Liver (tissue), 9 donors: ENCODE results near the gene GRN. TPM values are rescaled to one million over a fixed set of nuclear protein-coding genes. Genes with fewer than 3 reads are reported as not detected.

Experiments
- DNase-seq: peaks from one replicate; pipeline ENCODE4 v3.0.0-alpha.2; 2017; ENCODE audit warnings: low spot score
- H3K27ac ChIP-seq, 2 donors: one replicate each; pipeline ENCODE4 v1.7.0; 2013; ENCODE audit warnings: inconsistent platforms in 2 of 2, low read length in 2 of 2, control low read depth in 1 of 2, low read depth in 1 of 2, mild to moderate bottlenecking in 1 of 2
- H3K27me3 ChIP-seq, 4 donors: one replicate each; pipeline versions ENCODE4 v1.6.1 to v1.7.0; 2013; ENCODE audit warnings: low read length in 3 of 4, inconsistent platforms in 1 of 4, mild to moderate bottlenecking in 1 of 4, moderate library complexity in 1 of 4; ENCODE audit not compliant: control insufficient read depth in 4 of 4, insufficient read depth in 4 of 4
- H3K36me3 ChIP-seq, 4 donors: one replicate each; pipeline versions ENCODE4 v1.6.1 to v1.7.0; 2013; ENCODE audit warnings: low read length in 3 of 4, mild to moderate bottlenecking in 3 of 4, low read depth in 1 of 4, moderate library complexity in 1 of 4; ENCODE audit not compliant: control insufficient read depth in 4 of 4, insufficient read depth in 3 of 4
- H3K4me1 ChIP-seq, 4 donors: one replicate each; pipeline versions ENCODE4 v1.6.1 to v1.7.0; 2013; ENCODE audit warnings: low read length in 3 of 4, mild to moderate bottlenecking in 3 of 4, moderate library complexity in 1 of 4; ENCODE audit not compliant: control insufficient read depth in 4 of 4, insufficient read depth in 4 of 4
- H3K4me3 ChIP-seq, 3 donors: one replicate each; pipeline versions ENCODE4 v1.6.1 to v1.7.0; 2013; ENCODE audit warnings: low read length in 3 of 3, control low read depth in 1 of 3, low read depth in 1 of 3, mild to moderate bottlenecking in 1 of 3
- H3K9ac ChIP-seq, 2 donors: one replicate each; pipeline ENCODE4 v1.7.0; 2013; ENCODE audit warnings: low read length in 2 of 2, mild to moderate bottlenecking in 2 of 2, moderate library complexity in 2 of 2, control low read depth in 1 of 2, low read depth in 1 of 2
- H3K9me3 ChIP-seq, 4 donors: one replicate each; pipeline versions ENCODE4 v1.6.1 to v1.7.0; 2013; ENCODE audit warnings: low read length in 3 of 4; ENCODE audit not compliant: control insufficient read depth in 4 of 4
- EGR1 ChIP-seq, 2 donors: IDR thresholded peaks; 2 replicates each; pipeline ENCODE4 v1.6.1; 2016 to 2018; ENCODE audit warnings: antibody characterized with exemption in 2 of 2, low read depth in 2 of 2
- FOXA1 ChIP-seq: IDR thresholded peaks from 2 replicates; pipeline ENCODE4 v1.6.1; 2016; ENCODE audit warnings: antibody characterized with exemption
- FOXA2 ChIP-seq: IDR thresholded peaks from 2 replicates; pipeline ENCODE4 v1.6.1; 2016; ENCODE audit warnings: antibody characterized with exemption
- HNF4A ChIP-seq, 2 donors: conservative IDR thresholded peaks; 2 replicates each; pipeline ENCODE4 v1.6.1; 2016; ENCODE audit warnings: antibody characterized with exemption in 2 of 2, mild to moderate bottlenecking in 2 of 2
- JUND ChIP-seq, 2 donors: IDR thresholded peaks; 2 replicates each; pipeline ENCODE4 v1.6.1; 2016; ENCODE audit warnings: antibody characterized with exemption in 2 of 2
- NR2F2 ChIP-seq: IDR thresholded peaks from 2 replicates; pipeline ENCODE4 v1.6.1; 2016; ENCODE audit warnings: antibody characterized with exemption
- RAD21 ChIP-seq, 2 donors: IDR thresholded peaks; 2 replicates each; pipeline ENCODE4 v1.6.1; 2016; ENCODE audit warnings: antibody characterized with exemption in 2 of 2, mild to moderate bottlenecking in 2 of 2
- RXRA ChIP-seq, 2 donors: IDR thresholded peaks; 2 replicates each; pipeline ENCODE4 v1.6.1; 2017 to 2018; ENCODE audit warnings: antibody characterized with exemption in 2 of 2, mild to moderate bottlenecking in 1 of 2
- SP1 ChIP-seq: IDR thresholded peaks from 2 replicates; pipeline ENCODE4 v1.6.1; 2018; ENCODE audit warnings: antibody characterized with exemption, mild to moderate bottlenecking
- TAF1 ChIP-seq: conservative IDR thresholded peaks from 2 replicates; pipeline ENCODE4 v1.6.1; 2016; ENCODE audit warnings: antibody characterized with exemption, mild to moderate bottlenecking
- WGBS: extraction: QIAGEN DNeasy Blood & Tissue Kit; methylation state at CpG from one replicate; pipeline ENCODE4 v1.1.7; 2013; 5-methylcytosine and 5-hydroxymethylcytosine counted together
- polyA plus RNA-seq, 2 donors: library from polyadenylated mRNA; stranded (reverse) in 1 of 2; unstranded in 1 of 2; fragments of 200-250 nt in 1 of 2; fragments of >200 nt in 1 of 2; fragmentation: Nextera tagmentation in 1 of 2; extraction: Ambion mirVana in 1 of 2; gene quantifications; one replicate each; pipeline versions ENCODE4 v1.2.1 to v1.2.3, GENCODE V29; 2013 to 2015
- total RNA-seq, 2 donors: library from RNA; depleted of rRNA; stranded (reverse); fragments of >200 nt; gene quantifications; one replicate each; pipeline ENCODE4 v1.2.3, GENCODE V29; 2014
- TF ChIP-seq, protein P1 (sequence below): IDR thresholded peaks from 2 replicates; pipeline ENCODE4 v1.6.1; 2016; ENCODE audit warnings: antibody characterized with exemption
- TF ChIP-seq, protein P2 (sequence below): IDR thresholded peaks from 2 replicates; pipeline ENCODE4 v1.6.1; 2016; ENCODE audit warnings: antibody characterized with exemption, mild to moderate bottlenecking
- TF ChIP-seq, protein P3 (sequence below): IDR thresholded peaks from 2 replicates; pipeline ENCODE4 v1.6.1; 2016; ENCODE audit warnings: antibody characterized with exemption
- donor health status: healthy.
- donor health status: healthy.
- donor health status: healthy.
- donor health status: healthy.
- donor health status: healthy.

Gene GRN
- total and polyA plus RNA-seq, 4 donors = 90.9 to 166 (median 133) TPM

DNA sequence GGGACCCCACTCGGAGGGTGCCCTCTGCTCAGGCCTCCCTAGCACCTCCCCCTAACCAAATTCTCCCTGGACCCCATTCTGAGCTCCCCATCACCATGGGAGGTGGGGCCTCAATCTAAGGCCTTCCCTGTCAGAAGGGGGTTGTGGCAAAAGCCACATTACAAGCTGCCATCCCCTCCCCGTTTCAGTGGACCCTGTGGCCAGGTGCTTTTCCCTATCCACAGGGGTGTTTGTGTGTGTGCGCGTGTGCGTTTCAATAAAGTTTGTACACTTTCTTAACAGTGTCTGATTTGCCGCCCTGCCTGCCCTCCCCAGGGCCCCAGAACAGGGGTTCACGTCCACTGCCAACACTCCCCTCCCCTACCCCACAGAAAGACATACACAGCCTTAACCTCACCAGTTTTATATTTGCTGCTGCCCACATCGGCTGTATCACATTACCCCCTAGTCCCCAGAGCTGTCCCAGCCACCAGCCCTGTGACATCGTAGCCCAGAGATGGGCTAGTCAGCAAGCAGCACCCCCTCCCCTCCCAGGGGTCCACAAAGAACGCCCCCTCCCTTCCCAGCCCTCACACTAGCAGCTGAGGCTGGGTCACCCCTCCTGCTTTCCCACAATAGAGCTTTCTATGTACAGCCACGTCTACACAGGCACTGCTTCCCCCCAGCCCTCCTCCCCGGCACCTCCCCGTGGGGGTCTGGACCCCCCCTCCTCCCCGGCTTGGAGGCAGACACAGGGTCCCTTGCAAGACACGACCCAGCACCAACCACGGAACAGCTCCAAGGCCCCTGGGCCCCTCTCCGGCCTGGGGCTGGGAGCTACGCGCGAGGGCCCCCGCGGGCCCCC, 7.9 kb downstream of the GRN start:
- no peak for DNase-seq
- no peak for TF ChIP-seq RXRA (IDR thresholded peaks at IDR 0.05)
- no peak for TF ChIP-seq TAF1
- no peak for TF ChIP-seq SP1
- H3K27ac ChIP-seq = no peak overlapping the region

DNA sequence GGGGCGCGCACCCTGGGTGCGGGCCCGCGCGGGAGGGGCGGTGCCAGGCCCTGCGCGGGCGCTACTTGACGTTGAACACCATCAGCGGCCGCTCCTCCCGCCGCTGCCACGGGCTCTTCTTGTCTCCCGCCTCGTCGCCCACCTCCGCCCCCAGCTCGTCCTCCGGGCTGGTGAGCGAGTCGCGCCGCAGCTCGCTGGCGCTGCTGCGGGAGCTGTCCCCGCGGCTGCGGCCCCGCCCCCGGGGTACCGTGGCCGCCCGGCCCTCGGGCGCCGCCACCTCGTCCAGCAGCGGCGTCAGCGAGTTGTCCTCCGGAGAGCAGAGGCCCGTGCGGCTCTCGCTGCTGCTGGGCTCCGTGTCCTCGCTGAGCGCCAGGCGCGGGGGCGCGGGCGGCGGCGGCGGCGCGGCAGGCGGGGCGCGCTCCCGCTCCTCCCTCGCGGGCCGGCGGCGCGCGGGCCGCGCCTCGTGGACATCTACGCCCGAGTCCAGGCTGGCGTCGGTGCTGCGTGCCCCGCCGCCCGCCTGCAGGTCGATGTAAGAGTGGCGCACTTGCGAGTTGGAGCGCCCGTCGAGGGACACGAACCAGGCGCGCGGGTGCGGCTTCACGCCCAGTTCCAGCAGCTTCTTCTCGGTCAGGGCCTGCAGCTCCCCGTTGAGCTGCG, 8.7 kb downstream of the GRN start:
- Histone ChIP-seq H3K9ac (no peak overlapping the region), H3K4me3 (peak overlapping the region in 1 of 3 donors; percentile 42), H3K9me3 (no peaks in the 10 kb centered on the region), H3K27ac (no peak overlapping the region), H3K4me1 (peaks cover 0 to 5% (median 0%) of the 10 kb centered on the region in 4 donors), H3K36me3 (peaks cover 4 to 32% (median 15%) of the 10 kb centered on the region in 4 donors), H3K27me3 (no peaks in the 10 kb centered on the region)
- no peak for DNase-seq
- no peak for TF ChIP-seq HNF4A (conservative IDR thresholded peaks at IDR 0.05)
- no peak for TF ChIP-seq EGR1 (IDR thresholded peaks at IDR 0.05; ENCODE audit: low read depth in 2 of 2)
- TF ChIP-seq, protein P1, sequence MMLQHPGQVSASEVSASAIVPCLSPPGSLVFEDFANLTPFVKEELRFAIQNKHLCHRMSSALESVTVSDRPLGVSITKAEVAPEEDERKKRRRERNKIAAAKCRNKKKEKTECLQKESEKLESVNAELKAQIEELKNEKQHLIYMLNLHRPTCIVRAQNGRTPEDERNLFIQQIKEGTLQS = no peak
- 36% methylated on average over 98 of the region's 98 CpGs for WGBS

More for the DNA sequence above, 7.9 kb downstream of the GRN start:
- H3K4me1 ChIP-seq = peaks cover 0 to 5% (median 0%) of the 10 kb centered on the region in 4 donors
- 68% methylated on average over 22 of the region's 22 CpGs for WGBS
- no peak overlapping the region for H3K4me3 ChIP-seq
- no peaks in the 10 kb centered on the region for H3K9me3 ChIP-seq
- H3K36me3 ChIP-seq = peaks cover 4 to 32% (median 15%) of the 10 kb centered on the region in 4 donors
- no peaks in the 10 kb centered on the region for H3K27me3 ChIP-seq
- H3K9ac ChIP-seq = no peak overlapping the region

DNA sequence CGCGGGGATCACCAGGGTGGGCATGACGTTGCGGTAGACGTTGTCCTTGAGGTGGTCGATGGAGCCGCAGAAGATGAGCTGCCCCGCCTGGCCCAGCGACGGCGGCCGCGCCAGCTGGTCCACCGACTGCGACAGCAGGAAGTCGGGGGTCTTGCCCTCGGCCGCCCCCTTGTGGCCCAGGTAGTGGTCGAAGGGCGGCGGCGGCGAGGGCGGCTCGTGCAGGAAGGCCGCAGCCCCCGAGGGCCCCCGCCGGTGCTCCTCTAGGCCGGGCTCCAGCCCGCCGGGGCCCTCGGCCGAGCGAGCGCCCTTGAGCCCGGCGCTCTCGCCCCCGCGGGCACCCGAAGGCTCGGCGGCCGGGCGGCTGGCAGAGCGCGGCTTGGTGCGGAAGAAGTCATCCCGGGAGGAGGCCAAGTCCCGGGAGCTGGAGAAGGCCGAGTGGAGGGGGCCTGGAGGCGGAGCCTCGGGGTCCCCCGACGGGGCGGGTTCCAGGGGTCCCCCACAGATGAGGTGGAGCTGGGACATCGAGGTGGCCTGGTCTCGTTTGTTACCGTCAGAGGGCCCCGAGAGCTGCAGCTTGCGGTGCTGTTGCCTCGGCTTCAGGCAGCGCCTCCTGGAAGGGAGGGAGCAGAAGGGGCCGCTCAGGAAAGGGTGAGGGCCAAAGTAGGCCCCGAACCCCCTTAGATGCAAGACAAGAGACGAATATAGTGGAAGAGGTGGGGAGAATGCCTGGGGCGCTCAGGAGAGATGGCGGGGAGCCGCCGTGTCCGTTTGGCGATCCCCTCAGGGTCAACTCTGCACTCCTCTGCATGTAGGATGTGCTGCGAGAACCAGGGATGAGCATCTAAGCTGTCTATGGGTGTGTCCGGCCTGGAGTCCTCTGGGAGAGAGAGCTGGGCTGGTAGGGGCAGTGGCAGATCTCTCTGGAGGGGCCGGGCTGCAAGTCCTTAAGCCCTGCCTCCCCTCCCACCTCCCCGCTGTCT, 9.8 kb downstream of the GRN start:
- Histone ChIP-seq H3K4me1 (peaks cover 0 to 5% (median 0%) of the 10 kb centered on the region in 4 donors), H3K27ac (no peak overlapping the region), H3K9me3 (no peaks in the 10 kb centered on the region), H3K27me3 (no peaks in the 10 kb centered on the region), H3K36me3 (peaks cover 4 to 26% (median 13%) of the 10 kb centered on the region in 4 donors), H3K9ac (no peak overlapping the region), H3K4me3 (no peak overlapping the region)
- peak; percentile 62 for DNase-seq
- 50% methylated on average over 77 of the region's 77 CpGs for WGBS
- peak in 1 of 2 donors; percentile 23 for TF ChIP-seq RAD21 (IDR thresholded peaks at IDR 0.05)
- no peak for TF ChIP-seq JUND (IDR thresholded peaks at IDR 0.05)

DNA sequence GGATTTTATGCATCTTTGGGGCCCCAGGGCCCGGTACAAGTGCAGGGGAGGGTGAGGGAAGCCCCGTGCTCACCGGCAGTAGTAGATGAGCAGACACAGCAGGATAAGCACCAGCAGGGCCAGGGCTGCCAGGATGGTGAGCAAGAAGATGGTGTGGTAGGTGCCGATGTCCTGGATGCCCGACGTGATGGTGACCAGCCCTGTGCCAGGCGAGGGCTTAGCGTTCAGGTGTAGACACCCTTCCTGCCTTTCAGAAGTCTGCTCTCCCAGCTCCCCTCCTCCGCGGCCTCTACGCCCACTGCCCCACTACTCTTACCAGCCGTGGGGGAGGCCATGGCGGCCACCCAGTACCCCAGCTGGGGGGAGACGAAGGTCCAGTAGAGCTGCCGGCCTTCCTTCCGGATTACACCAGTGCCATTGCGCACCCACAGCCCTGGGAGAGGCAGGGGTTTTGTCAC, 10.6 kb downstream of the GRN start:
- no peak overlapping the region for H3K4me3 ChIP-seq
- peaks cover 4 to 23% (median 12%) of the 10 kb centered on the region in 4 donors for H3K36me3 ChIP-seq
- WGBS = 89% methylated on average over 17 of the region's 17 CpGs
- no peak overlapping the region for H3K9ac ChIP-seq
- no peak overlapping the region for H3K27ac ChIP-seq
- peaks cover 0 to 5% (median 0%) of the 10 kb centered on the region in 4 donors for H3K4me1 ChIP-seq
- no peaks in the 10 kb centered on the region for H3K27me3 ChIP-seq
- no peak for DNase-seq
- H3K9me3 ChIP-seq = no peaks in the 10 kb centered on the region
- TF ChIP-seq, protein P2, sequence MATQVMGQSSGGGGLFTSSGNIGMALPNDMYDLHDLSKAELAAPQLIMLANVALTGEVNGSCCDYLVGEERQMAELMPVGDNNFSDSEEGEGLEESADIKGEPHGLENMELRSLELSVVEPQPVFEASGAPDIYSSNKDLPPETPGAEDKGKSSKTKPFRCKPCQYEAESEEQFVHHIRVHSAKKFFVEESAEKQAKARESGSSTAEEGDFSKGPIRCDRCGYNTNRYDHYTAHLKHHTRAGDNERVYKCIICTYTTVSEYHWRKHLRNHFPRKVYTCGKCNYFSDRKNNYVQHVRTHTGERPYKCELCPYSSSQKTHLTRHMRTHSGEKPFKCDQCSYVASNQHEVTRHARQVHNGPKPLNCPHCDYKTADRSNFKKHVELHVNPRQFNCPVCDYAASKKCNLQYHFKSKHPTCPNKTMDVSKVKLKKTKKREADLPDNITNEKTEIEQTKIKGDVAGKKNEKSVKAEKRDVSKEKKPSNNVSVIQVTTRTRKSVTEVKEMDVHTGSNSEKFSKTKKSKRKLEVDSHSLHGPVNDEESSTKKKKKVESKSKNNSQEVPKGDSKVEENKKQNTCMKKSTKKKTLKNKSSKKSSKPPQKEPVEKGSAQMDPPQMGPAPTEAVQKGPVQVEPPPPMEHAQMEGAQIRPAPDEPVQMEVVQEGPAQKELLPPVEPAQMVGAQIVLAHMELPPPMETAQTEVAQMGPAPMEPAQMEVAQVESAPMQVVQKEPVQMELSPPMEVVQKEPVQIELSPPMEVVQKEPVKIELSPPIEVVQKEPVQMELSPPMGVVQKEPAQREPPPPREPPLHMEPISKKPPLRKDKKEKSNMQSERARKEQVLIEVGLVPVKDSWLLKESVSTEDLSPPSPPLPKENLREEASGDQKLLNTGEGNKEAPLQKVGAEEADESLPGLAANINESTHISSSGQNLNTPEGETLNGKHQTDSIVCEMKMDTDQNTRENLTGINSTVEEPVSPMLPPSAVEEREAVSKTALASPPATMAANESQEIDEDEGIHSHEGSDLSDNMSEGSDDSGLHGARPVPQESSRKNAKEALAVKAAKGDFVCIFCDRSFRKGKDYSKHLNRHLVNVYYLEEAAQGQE = no peak
- TF ChIP-seq FOXA2 (no peak), HNF4A (conservative IDR thresholded peaks at IDR 0.05) (no peak), NR2F2 (no peak), TAF1 (no peak), FOXA1 (no peak), JUND (IDR thresholded peaks at IDR 0.05) (no peak), RAD21 (IDR thresholded peaks at IDR 0.05) (no peak)
- TF ChIP-seq, protein P3, sequence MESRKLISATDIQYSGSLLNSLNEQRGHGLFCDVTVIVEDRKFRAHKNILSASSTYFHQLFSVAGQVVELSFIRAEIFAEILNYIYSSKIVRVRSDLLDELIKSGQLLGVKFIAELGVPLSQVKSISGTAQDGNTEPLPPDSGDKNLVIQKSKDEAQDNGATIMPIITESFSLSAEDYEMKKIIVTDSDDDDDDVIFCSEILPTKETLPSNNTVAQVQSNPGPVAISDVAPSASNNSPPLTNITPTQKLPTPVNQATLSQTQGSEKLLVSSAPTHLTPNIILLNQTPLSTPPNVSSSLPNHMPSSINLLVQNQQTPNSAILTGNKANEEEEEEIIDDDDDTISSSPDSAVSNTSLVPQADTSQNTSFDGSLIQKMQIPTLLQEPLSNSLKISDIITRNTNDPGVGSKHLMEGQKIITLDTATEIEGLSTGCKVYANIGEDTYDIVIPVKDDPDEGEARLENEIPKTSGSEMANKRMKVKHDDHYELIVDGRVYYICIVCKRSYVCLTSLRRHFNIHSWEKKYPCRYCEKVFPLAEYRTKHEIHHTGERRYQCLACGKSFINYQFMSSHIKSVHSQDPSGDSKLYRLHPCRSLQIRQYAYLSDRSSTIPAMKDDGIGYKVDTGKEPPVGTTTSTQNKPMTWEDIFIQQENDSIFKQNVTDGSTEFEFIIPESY = no peak
